Effector memory CD4-positive, alpha-beta T cell (primary cell): ENCODE measurements around the gene PSENEN.

Source experiments
- DNase-seq, 3 donors: peaks; one replicate each; pipeline ENCODE4 v3.0.0-alpha.2; 2020
- H3K27ac ChIP-seq: 2 replicates; pipeline ENCODE4 v1.7.0; 2013; ENCODE audit warnings: mild to moderate bottlenecking, low read length, moderate library complexity; ENCODE audit not compliant: insufficient read depth, poor library complexity, severe bottlenecking
- H3K27me3 ChIP-seq: replicated peaks from 2 replicates; pipeline ENCODE4 v1.7.0; 2013; ENCODE audit warnings: mild to moderate bottlenecking, low read length; ENCODE audit not compliant: insufficient read depth, control insufficient read depth, poor library complexity, severe bottlenecking
- H3K36me3 ChIP-seq: 2 replicates; pipeline ENCODE4 v1.7.0; 2013; ENCODE audit warnings: mild to moderate bottlenecking, low read length, moderate library complexity; ENCODE audit not compliant: control insufficient read depth, insufficient read depth
- H3K4me1 ChIP-seq: 2 replicates; pipeline ENCODE4 v1.7.0; 2013; ENCODE audit warnings: low read length, mild to moderate bottlenecking; ENCODE audit not compliant: control insufficient read depth, insufficient read depth, poor library complexity, severe bottlenecking
- H3K4me3 ChIP-seq: 2 replicates; pipeline ENCODE4 v1.7.0; 2013; ENCODE audit warnings: low read length, low read depth, mild to moderate bottlenecking; ENCODE audit not compliant: insufficient read depth, poor library complexity, severe bottlenecking
- H3K9me3 ChIP-seq: 2 replicates; pipeline ENCODE4 v1.7.0; 2013; ENCODE audit warnings: mild to moderate bottlenecking, low read length, moderate library complexity; ENCODE audit not compliant: control insufficient read depth

The PSENEN gene

DNA sequence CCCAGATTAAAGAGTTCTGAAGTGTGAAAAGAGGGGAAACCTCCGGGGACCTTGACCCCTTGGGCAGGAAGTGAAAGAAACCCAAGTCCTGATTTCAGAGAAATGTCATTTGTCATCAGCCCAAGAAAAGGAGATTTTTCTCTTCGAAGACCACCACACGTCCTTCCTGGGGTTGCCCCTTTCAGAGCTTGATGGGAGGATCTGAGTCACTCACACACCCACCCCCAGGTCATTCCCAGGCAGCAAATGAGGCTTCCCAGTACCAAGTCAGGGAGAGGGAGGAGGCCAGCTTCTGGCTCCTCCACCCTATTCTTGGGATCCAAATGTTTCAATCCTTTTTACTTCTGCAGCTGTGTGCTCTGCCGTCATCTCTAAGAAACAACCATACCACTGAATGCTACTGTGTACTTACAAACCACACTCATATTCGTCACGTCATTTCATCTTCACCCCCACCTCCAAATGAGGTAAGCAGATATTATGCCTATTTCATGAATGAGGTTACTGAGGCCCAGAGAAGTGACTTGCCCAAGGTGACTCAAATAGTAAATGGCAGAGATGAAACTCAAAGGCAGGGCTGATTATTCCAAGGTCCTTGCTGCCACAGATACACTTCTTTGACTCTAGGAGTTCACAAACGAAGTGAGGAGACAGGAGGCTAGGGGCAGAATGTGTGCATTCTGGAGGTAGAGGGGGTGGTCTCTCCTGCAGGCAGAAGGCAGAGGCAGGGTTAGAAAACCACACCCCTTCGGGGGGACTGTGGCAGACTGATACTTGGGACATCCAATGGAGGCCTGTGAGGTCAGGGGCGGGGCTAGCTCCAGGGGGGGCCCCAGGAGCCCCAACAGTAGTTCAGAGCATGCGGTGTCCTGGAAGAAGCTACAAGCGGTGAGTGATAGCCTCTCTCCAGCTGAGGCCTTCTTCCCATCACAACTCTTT is 32.6 kb upstream of the PSENEN start:
- Histone ChIP-seq H3K27me3 (no peaks in the 10 kb centered on the region), H3K4me3 (no peak overlapping the region), H3K4me1 (peaks cover 40% of the 10 kb centered on the region), H3K36me3 (no peaks in the 10 kb centered on the region), H3K27ac (peak overlapping the region; percentile 31), H3K9me3 (no peaks in the 10 kb centered on the region)
- peak in 1 of 3 donors; percentile 17 for DNase-seq

- no peaks in the 10 kb centered on the region for H3K9me3 ChIP-seq
- H3K4me3 ChIP-seq = no peak overlapping the region
- peaks cover 41% of the 10 kb centered on the region for H3K4me1 ChIP-seq
- DNase-seq = no peak
- no peaks in the 10 kb centered on the region for H3K27me3 ChIP-seq
- no peaks in the 10 kb centered on the region for H3K36me3 ChIP-seq
- peak overlapping the region; percentile 31 for H3K27ac ChIP-seq
Measured at GRCh38 chr19:35713506-35713850, 32.0 kb upstream of the PSENEN start.

DNA sequence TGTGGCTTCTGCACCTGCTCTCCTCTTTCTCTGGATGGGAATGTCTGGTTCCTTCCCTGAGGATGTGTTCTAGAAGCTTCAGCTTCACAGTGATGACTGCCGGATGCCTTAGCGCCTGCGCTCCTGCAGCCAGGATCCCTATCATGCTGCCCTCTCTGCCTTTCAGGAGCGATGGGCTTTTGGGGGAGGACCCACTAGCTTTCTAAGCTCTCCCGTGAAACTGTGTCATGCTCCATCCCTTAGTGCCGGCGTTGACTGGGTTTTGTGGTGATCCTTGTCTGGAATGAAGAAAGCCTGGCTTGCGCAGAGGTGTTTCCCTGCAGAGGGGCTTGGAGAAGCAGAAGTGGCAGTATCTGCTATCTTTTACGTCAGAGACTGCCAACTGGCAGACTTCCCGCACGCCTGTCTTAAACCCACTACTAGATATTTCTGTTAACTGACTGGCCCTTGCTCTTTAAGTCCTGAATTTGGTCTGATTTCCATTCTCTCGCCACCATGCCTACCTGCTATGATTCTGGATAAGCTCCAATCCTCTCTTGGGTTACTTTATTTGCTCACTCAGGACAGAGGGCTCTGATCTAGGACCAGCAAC is 31.5 kb upstream of the PSENEN start:
- peaks cover 46% of the 10 kb centered on the region for H3K4me1 ChIP-seq
- H3K27me3 ChIP-seq = no peaks in the 10 kb centered on the region
- no peak overlapping the region for H3K4me3 ChIP-seq
- no peaks in the 10 kb centered on the region for H3K36me3 ChIP-seq
- DNase-seq = no peak
- H3K9me3 ChIP-seq = no peaks in the 10 kb centered on the region
- no peak overlapping the region for H3K27ac ChIP-seq

DNA sequence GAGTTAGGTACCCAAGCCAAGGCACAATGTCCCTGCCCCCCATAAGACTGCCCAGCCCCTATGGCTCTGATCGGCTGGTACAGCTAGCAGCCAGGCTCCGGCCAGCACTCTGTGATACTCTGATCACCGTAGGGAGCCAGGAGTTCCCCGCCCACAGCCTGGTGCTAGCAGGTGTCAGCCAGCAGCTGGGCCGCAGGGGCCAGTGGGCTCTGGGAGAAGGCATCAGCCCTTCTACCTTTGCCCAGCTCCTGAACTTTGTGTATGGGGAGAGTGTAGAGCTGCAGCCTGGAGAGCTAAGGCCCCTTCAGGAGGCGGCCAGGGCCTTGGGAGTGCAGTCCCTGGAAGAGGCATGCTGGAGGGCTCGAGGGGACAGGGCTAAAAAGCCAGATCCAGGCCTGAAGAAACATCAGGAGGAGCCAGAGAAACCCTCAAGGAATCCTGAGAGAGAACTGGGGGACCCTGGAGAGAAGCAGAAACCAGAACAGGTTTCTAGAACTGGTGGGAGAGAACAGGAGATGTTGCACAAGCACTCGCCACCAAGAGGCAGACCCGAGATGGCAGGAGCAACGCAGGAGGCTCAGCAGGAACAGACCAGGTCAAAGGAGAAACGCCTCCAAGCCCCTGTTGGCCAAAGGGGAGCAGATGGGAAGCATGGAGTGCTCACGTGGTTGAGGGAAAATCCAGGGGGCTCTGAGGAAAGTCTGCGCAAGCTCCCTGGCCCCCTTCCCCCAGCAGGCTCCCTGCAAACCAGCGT is 30.7 kb upstream of the PSENEN start:
- Histone ChIP-seq H3K27me3 (no peaks in the 10 kb centered on the region), H3K27ac (no peak overlapping the region), H3K9me3 (no peaks in the 10 kb centered on the region), H3K4me3 (no peak overlapping the region), H3K4me1 (peaks cover 52% of the 10 kb centered on the region), H3K36me3 (no peaks in the 10 kb centered on the region)
- no peak for DNase-seq

GRCh38 chr19:35715355-35715809 is 30.1 kb upstream of the PSENEN start:
- Histone ChIP-seq H3K4me1 (peaks cover 53% of the 10 kb centered on the region), H3K27ac (no peak overlapping the region), H3K4me3 (no peak overlapping the region), H3K36me3 (no peaks in the 10 kb centered on the region), H3K9me3 (no peaks in the 10 kb centered on the region), H3K27me3 (no peaks in the 10 kb centered on the region)
- DNase-seq = no peak

- Histone ChIP-seq H3K36me3 (peaks cover 4% of the 10 kb centered on the region), H3K27me3 (no peaks in the 10 kb centered on the region), H3K27ac (peak overlapping the region; percentile 80), H3K4me1 (peaks cover 45% of the 10 kb centered on the region), H3K9me3 (no peaks in the 10 kb centered on the region), H3K4me3 (peak overlapping the region; percentile 84)
- no peak for DNase-seq
Measured at GRCh38 chr19:35715981-35716800, 29.3 kb upstream of the PSENEN start.

DNA sequence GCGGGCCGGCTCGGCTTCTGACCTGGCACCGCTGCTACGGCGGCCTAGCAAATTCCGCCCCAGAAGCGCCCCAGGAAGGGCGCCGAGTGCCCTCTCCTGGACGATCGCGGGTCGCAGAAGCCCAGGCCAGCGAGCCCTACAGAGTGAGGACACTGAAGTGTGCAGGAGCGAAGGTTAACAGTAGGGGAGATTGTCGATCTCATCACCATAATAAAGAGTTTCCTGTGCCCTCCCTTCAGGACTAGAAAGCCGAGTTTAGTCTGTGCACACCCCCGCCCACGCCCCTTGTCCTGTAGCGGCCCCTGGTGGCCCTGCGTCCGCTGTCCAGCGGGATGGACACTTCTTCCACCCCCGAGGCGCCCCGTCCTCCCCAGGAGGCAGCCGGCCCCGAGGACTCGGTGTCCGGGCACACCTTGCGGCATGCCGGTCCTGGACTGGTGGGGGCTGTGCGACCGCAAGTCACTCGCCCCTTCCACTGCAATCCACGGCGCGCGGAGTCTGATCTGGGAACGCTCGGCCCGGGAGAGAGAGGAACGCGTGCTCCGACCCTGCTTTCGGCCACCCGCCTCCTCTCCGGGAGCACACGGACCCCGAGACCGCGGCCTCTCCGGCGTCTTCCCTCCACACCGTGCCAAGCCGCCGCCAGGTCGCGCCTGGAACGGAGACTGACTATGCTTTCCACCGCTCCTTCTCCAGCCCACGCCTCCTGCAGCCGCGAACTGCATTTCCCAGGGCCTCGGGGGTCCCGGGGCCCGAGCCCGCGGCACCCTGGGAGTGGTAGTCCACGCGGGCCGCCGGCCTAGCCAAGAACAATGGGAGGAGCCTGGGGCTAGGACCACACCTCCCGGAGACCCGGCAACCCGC is 28.4 kb upstream of the PSENEN start:
- Histone ChIP-seq H3K36me3 (peaks cover 13% of the 10 kb centered on the region), H3K27me3 (no peaks in the 10 kb centered on the region), H3K4me3 (peak overlapping the region; percentile 84), H3K4me1 (peaks cover 44% of the 10 kb centered on the region), H3K27ac (peak overlapping the region; percentile 80), H3K9me3 (no peaks in the 10 kb centered on the region)
- peak; percentile 93 to 95 (median 94) for DNase-seq

DNA sequence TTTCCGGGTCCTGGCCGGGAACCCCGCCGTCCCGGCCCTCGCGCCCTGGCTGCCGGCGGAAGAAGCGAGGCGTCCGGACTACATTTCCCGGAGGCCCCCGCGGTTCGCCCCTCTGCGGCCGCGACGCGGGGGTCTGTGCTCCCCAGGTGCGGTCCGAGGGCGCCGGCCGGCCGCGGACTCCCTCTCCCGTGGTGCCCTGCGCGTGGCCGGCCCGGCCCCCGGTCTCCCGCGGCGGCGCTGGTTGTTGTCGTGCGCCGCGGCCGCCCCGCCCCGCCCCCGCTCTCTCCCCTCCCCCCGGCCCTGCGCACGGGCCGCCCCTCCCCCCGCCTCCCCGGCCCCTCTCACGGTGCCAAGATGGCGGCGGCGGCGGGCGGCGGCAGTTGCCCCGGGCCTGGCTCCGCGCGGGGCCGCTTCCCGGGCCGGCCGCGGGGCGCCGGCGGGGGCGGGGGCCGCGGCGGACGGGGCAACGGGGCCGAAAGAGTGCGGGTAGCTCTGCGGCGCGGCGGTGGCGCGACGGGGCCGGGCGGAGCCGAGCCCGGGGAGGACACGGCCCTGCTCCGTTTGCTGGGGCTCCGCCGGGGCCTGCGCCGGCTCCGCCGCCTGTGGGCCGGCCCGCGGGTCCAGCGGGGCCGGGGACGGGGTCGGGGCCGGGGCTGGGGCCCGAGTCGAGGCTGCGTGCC is 27.6 kb upstream of the PSENEN start, which contains the start of gene KMT2B:
TSS of gene KMT2B (plus strand) at position 339 of the 680 bp plus-strand sequence. CDS start at position 355, 16 bp downstream.
- Histone ChIP-seq H3K36me3 (peaks cover 21% of the 10 kb centered on the region), H3K27ac (peak within 1 kb of the TSS; percentile 80), H3K4me3 (peak within 1 kb of the TSS; percentile 84), H3K4me1 (peaks cover 37% of the 10 kb centered on the region), H3K27me3 (no peaks in the 10 kb centered on the region), H3K9me3 (no peaks in the 10 kb centered on the region)
- no peak for DNase-seq
